GM23338 (cell line): ENCODE data around the gene ITGAL. TPM values are rescaled to one million over a fixed set of nuclear protein-coding genes. Genes with fewer than 3 reads are reported as not detected.

Experiments used
- ATAC-seq: fragments of 200-7000 bp; cut with Tn5 transposase; 3 replicates; pipeline ENCODE4 v1.9.1; 2020
- DNase-seq: peaks from one replicate; pipeline ENCODE4 v3.0.0-alpha.2; 2015; ENCODE audit warnings: low spot score
- H2AFZ ChIP-seq: fragments of 200-600 bp; sonication (generic); 2 replicates; pipeline ENCODE4 v1.8.0; 2016; ENCODE audit warnings: antibody characterized with exemption, mild to moderate bottlenecking, moderate library complexity
- H3F3A ChIP-seq: fragments of 200-600 bp; sonication (generic); replicated peaks from 2 replicates; pipeline ENCODE4 v1.8.0; 2017; ENCODE audit warnings: antibody characterized with exemption, mixed run types, low read depth
- H3K27ac ChIP-seq: fragments of 200-600 bp; sonication (generic); 2 replicates; pipeline ENCODE4 v1.6.1; 2016; ENCODE audit warnings: low read depth
- H3K27me3 ChIP-seq: fragments of 200-600 bp; sonication (generic); 2 replicates; pipeline ENCODE4 v1.8.0; 2016; ENCODE audit warnings: mild to moderate bottlenecking, mixed run types, moderate library complexity; ENCODE audit not compliant: insufficient read depth
- H3K36me3 ChIP-seq: fragments of 200-600 bp; sonication (generic); 2 replicates; pipeline ENCODE4 v1.8.0; 2016; ENCODE audit warnings: mild to moderate bottlenecking; ENCODE audit not compliant: insufficient read depth
- H3K4me1 ChIP-seq: fragments of 200-600 bp; sonication (generic); 2 replicates; pipeline ENCODE4 v1.8.0; 2016; ENCODE audit warnings: mild to moderate bottlenecking, moderate library complexity; ENCODE audit not compliant: insufficient read depth
- H3K4me2 ChIP-seq: fragments of 200-600 bp; sonication (generic); 2 replicates; pipeline ENCODE4 v1.7.1; 2017; ENCODE audit warnings: mixed run types
- H3K4me3 ChIP-seq: fragments of 200-600 bp; sonication (generic); 2 replicates; pipeline ENCODE4 v1.6.1; 2016; ENCODE audit warnings: mixed run types
- H3K79me2 ChIP-seq: fragments of 200-600 bp; sonication (generic); replicated peaks from 2 replicates; pipeline ENCODE4 v1.8.0; 2017; ENCODE audit warnings: mild to moderate bottlenecking; ENCODE audit not compliant: insufficient read depth
- H3K9me2 ChIP-seq: fragments of 200-600 bp; sonication (generic); 2 replicates; pipeline ENCODE4 v1.8.0; 2017; ENCODE audit not compliant: insufficient read depth
- H4K20me1 ChIP-seq: fragments of 200-600 bp; sonication (generic); replicated peaks from 2 replicates; pipeline ENCODE4 v1.8.0; 2017; ENCODE audit warnings: mild to moderate bottlenecking; ENCODE audit not compliant: insufficient read depth
- H3K27ac Mint-ChIP-seq: 2 replicates; pipeline ENCODE4 v1.8.0; 2020; ENCODE audit warnings: inconsistent platforms, mild to moderate bottlenecking, moderate library complexity, mixed read lengths
- H3K27me3 Mint-ChIP-seq: 3 replicates; pipeline ENCODE4 v1.8.0; 2022; ENCODE audit warnings: low read depth, mild to moderate bottlenecking, moderate library complexity, mixed read lengths, inconsistent platforms; ENCODE audit not compliant: insufficient read depth, poor library complexity
- H3K36me3 Mint-ChIP-seq: 3 replicates; pipeline ENCODE4 v1.8.0; 2021; ENCODE audit warnings: low read depth, mild to moderate bottlenecking, inconsistent platforms, moderate library complexity, mixed read lengths
- H3K4me1 Mint-ChIP-seq: 3 replicates; pipeline ENCODE4 v1.8.0; 2020; ENCODE audit warnings: mild to moderate bottlenecking, inconsistent platforms, mixed read lengths
- H3K4me3 Mint-ChIP-seq: 3 replicates; pipeline ENCODE4 v1.8.0; 2021; ENCODE audit warnings: moderate library complexity, mild to moderate bottlenecking, inconsistent platforms, mixed read lengths
- H3K9me3 Mint-ChIP-seq: 3 replicates; pipeline ENCODE4 v1.8.0; 2020; ENCODE audit warnings: moderate library complexity, mild to moderate bottlenecking, inconsistent platforms, mixed read lengths
- CREB1 ChIP-seq: fragments of 250-450 bp; sonication (Bioruptor Pico); IDR thresholded peaks from 2 replicates; pipeline ENCODE4 v1.5.0; 2020; ENCODE audit warnings: low read depth, mild to moderate bottlenecking, moderate library complexity
- NANOG ChIP-seq: IDR thresholded peaks from 2 replicates; pipeline ENCODE4 v1.6.1; 2016; ENCODE audit warnings: antibody characterized with exemption, borderline replicate concordance
- POLR2AphosphoS5 ChIP-seq: IDR thresholded peaks from 2 replicates; pipeline ENCODE4 v1.6.1; 2016; ENCODE audit warnings: antibody characterized with exemption, low read depth
- STAT1 ChIP-seq: IDR thresholded peaks from one replicate; pipeline ENCODE4 v1.6.1; 2016; ENCODE audit warnings: antibody characterized with exemption; ENCODE audit not compliant: unreplicated experiment
- ZNF114 ChIP-seq: fragments of 250-450 bp; sonication (Bioruptor Pico); IDR thresholded peaks from 2 replicates; pipeline ENCODE4 v1.5.0; 2020; ENCODE audit warnings: mild to moderate bottlenecking, moderate library complexity
- long read RNA-seq: library from polyadenylated mRNA; unstranded; transcript quantifications from one replicate; pipeline ENCODE4 v2.0.0, GENCODE V29; 2020; ENCODE audit not compliant: unreplicated experiment
- polyA plus RNA-seq: library from polyadenylated mRNA; unstranded; fragments of >200 nt; fragmentation: Nextera tagmentation; extraction: Ambion mirVana; gene quantifications from 2 replicates; pipeline ENCODE4 v1.2.1, GENCODE V29; 2016
- total RNA-seq: library from RNA; depleted of rRNA; stranded (reverse); fragments of >200 nt; shearing (Covaris generic); gene quantifications from 2 replicates; pipeline ENCODE4 v1.2.3, GENCODE V29; 2014; rRNA removed
- TF ChIP-seq, protein P1 (sequence below): IDR thresholded peaks from one replicate; pipeline ENCODE4 v1.6.1; 2018; ENCODE audit warnings: antibody characterized with exemption; ENCODE audit not compliant: unreplicated experiment
- TF ChIP-seq, protein P2 (sequence below): fragments of 250-450 bp; sonication (Bioruptor Pico); IDR thresholded peaks from 2 replicates; pipeline ENCODE4 v1.5.0; 2020; ENCODE audit warnings: mild to moderate bottlenecking, moderate library complexity

Gene ITGAL
- total RNA-seq (0.07 TPM in 1 of 2 replicates, not detected in the other), polyA plus RNA-seq (0.05 and 0.43 TPM in 2 replicates)
- long read RNA-seq: 0 reads

DNA sequence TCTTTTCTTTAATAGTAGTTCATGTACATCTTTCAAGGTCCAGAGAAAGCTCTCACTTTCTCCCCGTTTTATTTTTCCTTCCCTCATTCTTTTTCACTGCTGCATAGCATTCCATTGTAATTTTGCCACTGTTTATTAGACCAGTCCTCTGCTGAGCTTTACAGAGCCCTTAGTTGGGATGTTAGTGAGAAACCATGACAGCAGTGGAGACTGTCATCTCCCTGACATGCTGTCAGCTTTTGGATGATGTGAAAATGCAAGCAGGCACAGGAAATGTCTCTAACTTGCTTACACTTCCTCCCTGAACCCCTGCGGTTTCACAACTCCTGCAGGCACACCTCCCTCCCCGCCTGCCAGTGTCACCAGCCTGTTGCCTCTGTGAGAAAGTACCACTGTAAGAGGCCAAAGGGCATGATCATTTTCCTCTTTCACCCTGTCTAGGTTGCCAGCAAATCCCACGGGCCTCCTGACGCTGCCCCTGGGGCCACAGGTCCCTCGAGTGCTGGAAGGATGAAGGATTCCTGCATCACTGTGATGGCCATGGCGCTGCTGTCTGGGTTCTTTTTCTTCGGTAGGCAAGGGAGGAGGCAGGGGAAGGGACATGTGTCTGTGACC, at the start of gene ITGAL:
ITGAL (plus strand) TSS at position 415 of the 615 bp plus-strand sequence; CDS start at position 511, 96 bp downstream.
- no peak within 1 kb of the TSS for H3K4me2 ChIP-seq
- peaks cover 13% of the 10 kb centered on the region; the same call in 1 of the 2 replicates for H3K27me3 ChIP-seq
- H3F3A ChIP-seq: 0 out of 2 replicates have a peak, but pooled peaks cover 3% of the 10 kb centered on the region
- H3K27ac ChIP-seq: no peak within 1 kb of the TSS
- Mint-ChIP-seq H3K27ac (no peak within 1 kb of the TSS), H3K27me3 (peaks cover 3% of the 10 kb centered on the region), H3K9me3 (no peaks in the 10 kb centered on the region), H3K4me3 (no peak within 1 kb of the TSS; the same call in 2 of the 3 replicates), H3K4me1 (no peaks in the 10 kb centered on the region), H3K36me3 (no peaks in the 10 kb centered on the region)
- H3K79me2 ChIP-seq: no peaks in the 10 kb centered on the region
- no peaks in the 10 kb centered on the region; the same call in 1 of the 2 replicates for H3K4me1 ChIP-seq
- H4K20me1 ChIP-seq: no peaks in the 10 kb centered on the region
- TF ChIP-seq, protein P1, sequence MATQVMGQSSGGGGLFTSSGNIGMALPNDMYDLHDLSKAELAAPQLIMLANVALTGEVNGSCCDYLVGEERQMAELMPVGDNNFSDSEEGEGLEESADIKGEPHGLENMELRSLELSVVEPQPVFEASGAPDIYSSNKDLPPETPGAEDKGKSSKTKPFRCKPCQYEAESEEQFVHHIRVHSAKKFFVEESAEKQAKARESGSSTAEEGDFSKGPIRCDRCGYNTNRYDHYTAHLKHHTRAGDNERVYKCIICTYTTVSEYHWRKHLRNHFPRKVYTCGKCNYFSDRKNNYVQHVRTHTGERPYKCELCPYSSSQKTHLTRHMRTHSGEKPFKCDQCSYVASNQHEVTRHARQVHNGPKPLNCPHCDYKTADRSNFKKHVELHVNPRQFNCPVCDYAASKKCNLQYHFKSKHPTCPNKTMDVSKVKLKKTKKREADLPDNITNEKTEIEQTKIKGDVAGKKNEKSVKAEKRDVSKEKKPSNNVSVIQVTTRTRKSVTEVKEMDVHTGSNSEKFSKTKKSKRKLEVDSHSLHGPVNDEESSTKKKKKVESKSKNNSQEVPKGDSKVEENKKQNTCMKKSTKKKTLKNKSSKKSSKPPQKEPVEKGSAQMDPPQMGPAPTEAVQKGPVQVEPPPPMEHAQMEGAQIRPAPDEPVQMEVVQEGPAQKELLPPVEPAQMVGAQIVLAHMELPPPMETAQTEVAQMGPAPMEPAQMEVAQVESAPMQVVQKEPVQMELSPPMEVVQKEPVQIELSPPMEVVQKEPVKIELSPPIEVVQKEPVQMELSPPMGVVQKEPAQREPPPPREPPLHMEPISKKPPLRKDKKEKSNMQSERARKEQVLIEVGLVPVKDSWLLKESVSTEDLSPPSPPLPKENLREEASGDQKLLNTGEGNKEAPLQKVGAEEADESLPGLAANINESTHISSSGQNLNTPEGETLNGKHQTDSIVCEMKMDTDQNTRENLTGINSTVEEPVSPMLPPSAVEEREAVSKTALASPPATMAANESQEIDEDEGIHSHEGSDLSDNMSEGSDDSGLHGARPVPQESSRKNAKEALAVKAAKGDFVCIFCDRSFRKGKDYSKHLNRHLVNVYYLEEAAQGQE: no peak
- TF ChIP-seq NANOG: no peak
- ATAC-seq (no peak), DNase-seq (no peak)
- H3K9me2 ChIP-seq: no peaks in the 10 kb centered on the region
- peak within 1 kb of the TSS; percentile 72 for H2AFZ ChIP-seq
- no peak within 1 kb of the TSS for H3K4me3 ChIP-seq
- H3K36me3 ChIP-seq: no peaks in the 10 kb centered on the region

DNA sequence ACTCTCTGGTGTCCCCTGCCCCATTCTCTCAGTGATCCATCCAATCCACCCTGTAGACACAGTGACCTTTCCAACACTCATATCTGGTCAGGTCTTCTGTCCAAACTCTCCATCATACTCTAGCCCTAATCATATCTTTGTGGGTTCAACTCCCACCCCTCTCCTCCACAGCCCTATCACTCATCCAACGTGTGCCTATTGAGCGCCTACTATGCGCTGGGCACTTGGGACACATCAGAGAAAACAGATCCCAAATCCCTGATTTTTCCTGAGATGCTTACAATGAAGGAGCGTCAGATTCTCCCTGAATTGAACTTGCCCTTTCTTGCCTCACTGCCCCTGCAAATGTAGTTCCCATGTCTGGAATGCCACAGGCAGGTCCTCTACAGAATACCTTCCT, 44.5 kb upstream of the ITGAL start:
- Histone ChIP-seq H3K4me3 (peak overlapping the region; percentile 67; the same call in 1 of the 2 replicates), H3K79me2 (peaks cover 32% of the 10 kb centered on the region), H3K9me2 (no peaks in the 10 kb centered on the region), H3K4me1 (peaks cover 15% of the 10 kb centered on the region), H3K4me2 (0 out of 2 replicates have a peak overlapping the region, but pooled peaks have one; percentile 91), H3F3A (peaks cover 11% of the 10 kb centered on the region), H4K20me1 (peaks cover 10% of the 10 kb centered on the region), H3K27me3 (no peaks in the 10 kb centered on the region), H3K36me3 (peaks cover 13% of the 10 kb centered on the region), H2AFZ (no peak overlapping the region), H3K27ac (0 out of 2 replicates have a peak overlapping the region, but pooled peaks have one; percentile 66)
- Mint-ChIP-seq H3K27ac (no peak overlapping the region), H3K4me3 (no peak overlapping the region; the same call in 1 of the 3 replicates), H3K36me3 (peaks cover 52% of the 10 kb centered on the region), H3K27me3 (peaks cover 11% of the 10 kb centered on the region), H3K9me3 (no peaks in the 10 kb centered on the region; the same call in 2 of the 3 replicates), H3K4me1 (peaks cover 11% of the 10 kb centered on the region)
- no peak for ATAC-seq
- DNase-seq: no peak
- no peak for TF ChIP-seq POLR2AphosphoS5
- TF ChIP-seq ZNF114: no peak
- TF ChIP-seq, protein P2, sequence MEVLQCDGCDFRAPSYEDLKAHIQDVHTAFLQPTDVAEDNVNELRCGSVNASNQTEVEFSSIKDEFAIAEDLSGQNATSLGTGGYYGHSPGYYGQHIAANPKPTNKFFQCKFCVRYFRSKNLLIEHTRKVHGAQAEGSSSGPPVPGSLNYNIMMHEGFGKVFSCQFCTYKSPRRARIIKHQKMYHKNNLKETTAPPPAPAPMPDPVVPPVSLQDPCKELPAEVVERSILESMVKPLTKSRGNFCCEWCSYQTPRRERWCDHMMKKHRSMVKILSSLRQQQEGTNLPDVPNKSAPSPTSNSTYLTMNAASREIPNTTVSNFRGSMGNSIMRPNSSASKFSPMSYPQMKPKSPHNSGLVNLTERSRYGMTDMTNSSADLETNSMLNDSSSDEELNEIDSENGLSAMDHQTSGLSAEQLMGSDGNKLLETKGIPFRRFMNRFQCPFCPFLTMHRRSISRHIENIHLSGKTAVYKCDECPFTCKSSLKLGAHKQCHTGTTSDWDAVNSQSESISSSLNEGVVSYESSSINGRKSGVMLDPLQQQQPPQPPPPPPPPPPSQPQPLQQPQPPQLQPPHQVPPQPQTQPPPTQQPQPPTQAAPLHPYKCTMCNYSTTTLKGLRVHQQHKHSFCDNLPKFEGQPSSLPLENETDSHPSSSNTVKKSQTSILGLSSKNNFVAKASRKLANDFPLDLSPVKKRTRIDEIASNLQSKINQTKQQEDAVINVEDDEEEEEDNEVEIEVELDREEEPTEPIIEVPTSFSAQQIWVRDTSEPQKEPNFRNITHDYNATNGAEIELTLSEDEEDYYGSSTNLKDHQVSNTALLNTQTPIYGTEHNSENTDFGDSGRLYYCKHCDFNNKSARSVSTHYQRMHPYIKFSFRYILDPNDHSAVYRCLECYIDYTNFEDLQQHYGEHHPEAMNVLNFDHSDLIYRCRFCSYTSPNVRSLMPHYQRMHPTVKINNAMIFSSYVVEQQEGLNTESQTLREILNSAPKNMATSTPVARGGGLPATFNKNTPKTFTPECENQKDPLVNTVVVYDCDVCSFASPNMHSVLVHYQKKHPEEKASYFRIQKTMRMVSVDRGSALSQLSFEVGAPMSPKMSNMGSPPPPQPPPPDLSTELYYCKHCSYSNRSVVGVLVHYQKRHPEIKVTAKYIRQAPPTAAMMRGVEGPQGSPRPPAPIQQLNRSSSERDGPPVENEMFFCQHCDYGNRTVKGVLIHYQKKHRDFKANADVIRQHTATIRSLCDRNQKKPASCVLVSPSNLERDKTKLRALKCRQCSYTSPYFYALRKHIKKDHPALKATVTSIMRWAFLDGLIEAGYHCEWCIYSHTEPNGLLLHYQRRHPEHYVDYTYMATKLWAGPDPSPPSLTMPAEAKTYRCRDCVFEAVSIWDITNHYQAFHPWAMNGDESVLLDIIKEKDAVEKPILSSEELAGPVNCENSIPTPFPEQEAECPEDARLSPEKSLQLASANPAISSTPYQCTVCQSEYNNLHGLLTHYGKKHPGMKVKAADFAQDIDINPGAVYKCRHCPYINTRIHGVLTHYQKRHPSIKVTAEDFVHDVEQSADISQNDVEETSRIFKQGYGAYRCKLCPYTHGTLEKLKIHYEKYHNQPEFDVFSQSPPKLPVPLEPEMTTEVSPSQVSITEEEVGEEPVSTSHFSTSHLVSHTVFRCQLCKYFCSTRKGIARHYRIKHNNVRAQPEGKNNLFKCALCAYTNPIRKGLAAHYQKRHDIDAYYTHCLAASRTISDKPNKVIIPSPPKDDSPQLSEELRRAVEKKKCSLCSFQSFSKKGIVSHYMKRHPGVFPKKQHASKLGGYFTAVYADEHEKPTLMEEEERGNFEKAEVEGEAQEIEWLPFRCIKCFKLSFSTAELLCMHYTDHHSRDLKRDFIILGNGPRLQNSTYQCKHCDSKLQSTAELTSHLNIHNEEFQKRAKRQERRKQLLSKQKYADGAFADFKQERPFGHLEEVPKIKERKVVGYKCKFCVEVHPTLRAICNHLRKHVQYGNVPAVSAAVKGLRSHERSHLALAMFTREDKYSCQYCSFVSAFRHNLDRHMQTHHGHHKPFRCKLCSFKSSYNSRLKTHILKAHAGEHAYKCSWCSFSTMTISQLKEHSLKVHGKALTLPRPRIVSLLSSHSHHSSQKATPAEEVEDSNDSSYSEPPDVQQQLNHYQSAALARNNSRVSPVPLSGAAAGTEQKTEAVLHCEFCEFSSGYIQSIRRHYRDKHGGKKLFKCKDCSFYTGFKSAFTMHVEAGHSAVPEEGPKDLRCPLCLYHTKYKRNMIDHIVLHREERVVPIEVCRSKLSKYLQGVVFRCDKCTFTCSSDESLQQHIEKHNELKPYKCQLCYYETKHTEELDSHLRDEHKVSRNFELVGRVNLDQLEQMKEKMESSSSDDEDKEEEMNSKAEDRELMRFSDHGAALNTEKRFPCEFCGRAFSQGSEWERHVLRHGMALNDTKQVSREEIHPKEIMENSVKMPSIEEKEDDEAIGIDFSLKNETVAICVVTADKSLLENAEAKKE (CRISPR knock-in tag): no peak
- no peak for TF ChIP-seq STAT1
- no peak for TF ChIP-seq CREB1 (CRISPR knock-in tag)
- no peak for TF ChIP-seq NANOG
